Spleen (tissue), 11 donors: Measurements from ENCODE around the gene SRP14. TPM values are rescaled to one million over a fixed set of nuclear protein-coding genes. Genes with fewer than 3 reads are reported as not detected.

Source experiments
- DNase-seq: peaks from one replicate; pipeline ENCODE4 v3.0.0-alpha.2; 2020
- H3K27ac ChIP-seq, 8 donors: fragments of 200-600 bp; sonication (generic) in 7 of 8; 1 replicate in 4 of 8; 2 replicates in 4 of 8; pipeline versions ENCODE4 v1.5.0 to v1.8.0; 2016 to 2021; ENCODE audit warnings: inconsistent platforms in 4 of 8, mild to moderate bottlenecking in 4 of 8, moderate library complexity in 1 of 8
- H3K27me3 ChIP-seq, 7 donors: fragments of 200-600 bp; sonication (generic) in 6 of 7; replicated peaks in 1 of 7; 1 replicate in 4 of 7; 2 replicates in 3 of 7; pipeline versions ENCODE4 v1.5.0 to v1.8.0; 2016 to 2021; ENCODE audit warnings: inconsistent platforms in 3 of 7, mild to moderate bottlenecking in 1 of 7
- H3K36me3 ChIP-seq, 6 donors: fragments of 200-600 bp; sonication (generic) in 5 of 6; 1 replicate in 4 of 6; 2 replicates in 2 of 6; pipeline versions ENCODE4 v1.5.0 to v1.8.0; 2016 to 2021; ENCODE audit warnings: inconsistent platforms in 2 of 6
- H3K4me1 ChIP-seq, 6 donors: fragments of 200-600 bp; sonication (generic) in 5 of 6; 1 replicate in 3 of 6; 2 replicates in 3 of 6; pipeline versions ENCODE4 v1.5.0 to v1.8.0; 2016 to 2021; ENCODE audit warnings: inconsistent platforms in 3 of 6
- H3K4me3 ChIP-seq, 8 donors: fragments of 200-600 bp; sonication (generic) in 7 of 8; 1 replicate in 4 of 8; 2 replicates in 4 of 8; pipeline versions ENCODE4 v1.5.0 to v1.8.0; 2016 to 2021; ENCODE audit warnings: inconsistent platforms in 4 of 8, mild to moderate bottlenecking in 4 of 8, moderate library complexity in 2 of 8
- H3K9me3 ChIP-seq, 8 donors: fragments of 200-600 bp; sonication (generic) in 7 of 8; 1 replicate in 4 of 8; 2 replicates in 4 of 8; pipeline versions ENCODE4 v1.5.0 to v1.8.0; 2016 to 2021; ENCODE audit warnings: inconsistent platforms in 4 of 8
- CTCF ChIP-seq, 11 experiments: fragments of 200-600 bp in 7 of 11; fragments of 450-650 bp in 4 of 11; sonication (generic) in 4 of 11; IDR thresholded peaks in 8 of 11; conservative IDR thresholded peaks in 3 of 11; 1 replicate in 7 of 11; 2 replicates in 4 of 11; pipeline versions ENCODE4 v1.4.0 to v1.8.0; 2016 to 2021; ENCODE audit warnings: antibody characterized with exemption in 11 of 11, inconsistent platforms in 4 of 11, mild to moderate bottlenecking in 1 of 11
- POLR2A ChIP-seq, 3 donors: fragments of 450-650 bp; IDR thresholded peaks; one replicate each; pipeline ENCODE4 v1.5.1; 2017; ENCODE audit warnings: antibody characterized with exemption in 3 of 3, mild to moderate bottlenecking in 1 of 3
- POLR2AphosphoS5 ChIP-seq, 3 donors: sonication (generic); formaldehyde crosslinking; IDR thresholded peaks; one replicate each; pipeline ENCODE4 v1.5.1; 2017; ENCODE audit warnings: antibody characterized with exemption in 3 of 3
- WGBS, 5 donors: extraction: QIAGEN DNeasy Blood & Tissue Kit in 3 of 5; methylation state at CpG; one replicate each; pipeline versions ENCODE4 v1.1.5 to v1.1.7; 2013 to 2018; 5-methylcytosine and 5-hydroxymethylcytosine counted together
- intact Hi-C: fragments of 100-400 bp; cut with DNase I; formaldehyde crosslinking; loops from one replicate; pipeline ENCODE4 v1.15.0; 2023; ENCODE audit warnings: low total_unique reads
- polyA plus RNA-seq, 3 donors: library from polyadenylated mRNA; stranded (reverse); fragments of 200-250 nt; gene quantifications; one replicate each; pipeline ENCODE4 v1.2.1, GENCODE V29; 2013
- total RNA-seq, 7 donors: library from RNA; depleted of rRNA in 3 of 7; stranded (reverse); fragments of >200 nt in 3 of 7; fragmentation: NEBNext Ultra II Directional in 4 of 7; extraction: Animal tissue kit (Norgen Biotek cat#: 25700) in 4 of 7; gene quantifications; one replicate each; pipeline versions ENCODE4 v1.1.0 to v1.2.1, GENCODE V29; 2016 to 2021
- donor health status: healthy with polysubstance abuse.
- donor health status: DM: no; HTN: no; CAD: no; lungs with moderate emphysema.
- donor health status: DM: no; HTN: no; CAD: no.
- donor health status: Bipolar disorder and iron deficiency.
- donor health status: healthy.
- donor health status: DM: no; HTN: no; CAD: no.
- donor health status: DM: yes; HTN: yes; CAD: no.

Gene SRP14
- total and polyA plus RNA-seq, 10 donors, result 109 to 356 (median 185) TPM

- peaks cover 0 to 11% (median 3%) of the 10 kb centered on the region in 6 donors for H3K36me3 ChIP-seq
- peak; percentile 49 for DNase-seq
- WGBS, 5 donors, result 68 to 79% (median 74%) methylated on average over 10 of the region's 10 CpGs
- no peaks in the 10 kb centered on the region for H3K27me3 ChIP-seq
- no peak for TF ChIP-seq CTCF (IDR thresholded peaks at IDR 0.05 in 8 of 11, conservative IDR thresholded peaks at IDR 0.05 in 3 of 11)
- H3K27ac ChIP-seq, result no peak overlapping the region
- intact Hi-C loops, result no loop called here
- H3K4me3 ChIP-seq, result no peak overlapping the region
- H3K4me1 ChIP-seq, result peaks cover 20 to 65% (median 45%) of the 10 kb centered on the region in 6 donors
- no peaks in the 10 kb centered on the region for H3K9me3 ChIP-seq
Observed at GRCh38 chr15:40085266-40085665, 46.3 kb upstream of the SRP14 start.

GRCh38 chr15:40084650-40085049 lies 45.7 kb upstream of the SRP14 start:
- H3K4me3 ChIP-seq, result no peak overlapping the region
- no peaks in the 10 kb centered on the region for H3K9me3 ChIP-seq
- intact Hi-C loops, result no loop called here
- TF ChIP-seq CTCF (IDR thresholded peaks at IDR 0.05 in 8 of 11, conservative IDR thresholded peaks at IDR 0.05 in 3 of 11) (no peak), POLR2AphosphoS5 (IDR thresholded peaks at IDR 0.05) (no peak), POLR2A (IDR thresholded peaks at IDR 0.05) (no peak)
- H3K36me3 ChIP-seq, result peaks cover 0 to 4% (median 2%) of the 10 kb centered on the region in 6 donors
- peak; percentile 40 for DNase-seq
- H3K27me3 ChIP-seq, result no peaks in the 10 kb centered on the region
- 91 to 96% (median 95%) methylated on average over 9 of the region's 9 CpGs for WGBS, 5 donors
- H3K4me1 ChIP-seq, result peaks cover 20 to 64% (median 46%) of the 10 kb centered on the region in 6 donors
- no peak overlapping the region for H3K27ac ChIP-seq

GRCh38 chr15:40082195-40082883 lies 43.4 kb upstream of the SRP14 start:
- TF ChIP-seq CTCF (IDR thresholded peaks at IDR 0.05 in 8 of 11, conservative IDR thresholded peaks at IDR 0.05 in 3 of 11), result no peak
- no peak for TF ChIP-seq POLR2A (IDR thresholded peaks at IDR 0.05)
- peak in 2 of 3 donors; percentile 56 to 77 for TF ChIP-seq POLR2AphosphoS5 (IDR thresholded peaks at IDR 0.05)
- intact Hi-C loops, result no loop called here
- peak overlapping the region in 4 of 8 donors; percentile 5 to 54 (median 16) for H3K4me3 ChIP-seq
- H3K27ac ChIP-seq, result peak overlapping the region in 7 of 8 donors; percentile 16 to 83 (median 68)
- DNase-seq, result peak; percentile 85
- H3K27me3 ChIP-seq, result no peaks in the 10 kb centered on the region
- no peaks in the 10 kb centered on the region for H3K36me3 ChIP-seq
- 40 to 52% (median 51%) methylated on average over 10 to 12 of the region's 12 CpGs for WGBS, 5 donors
- H3K9me3 ChIP-seq, result no peaks in the 10 kb centered on the region
- peaks cover 20 to 43% (median 38%) of the 10 kb centered on the region in 6 donors for H3K4me1 ChIP-seq

GRCh38 chr15:40081691-40082194 lies 42.8 kb upstream of the SRP14 start:
- intact Hi-C loops, result no loop called here
- no peaks in the 10 kb centered on the region for H3K27me3 ChIP-seq
- TF ChIP-seq CTCF (IDR thresholded peaks at IDR 0.05 in 8 of 11, conservative IDR thresholded peaks at IDR 0.05 in 3 of 11) (no peak), POLR2AphosphoS5 (IDR thresholded peaks at IDR 0.05) (peak in 2 of 3 donors; percentile 19 to 71)
- DNase-seq, result peak; percentile 80
- H3K4me3 ChIP-seq, result peak overlapping the region in 5 of 8 donors; percentile 2 to 54 (median 12)
- H3K9me3 ChIP-seq, result no peaks in the 10 kb centered on the region
- 14 to 20% (median 16%) methylated on average over 12 of the region's 12 CpGs for WGBS, 5 donors
- no peaks in the 10 kb centered on the region for H3K36me3 ChIP-seq
- H3K27ac ChIP-seq, result peak overlapping the region; percentile 16 to 83 (median 64)
- H3K4me1 ChIP-seq, result peaks cover 20 to 43% (median 38%) of the 10 kb centered on the region in 6 donors
